Glutamatergic neuron (in vitro differentiated cells): ENCODE data around the gene NT5DC4. TPM values are rescaled to one million over a fixed set of nuclear protein-coding genes. Genes with fewer than 3 reads are reported as not detected.

Source experiments
- DNase-seq: peaks from one replicate; pipeline ENCODE4 v3.0.0; 2022
- H3K27ac Mint-ChIP-seq: one replicate; pipeline ENCODE4 v1.8.0; 2020; ENCODE audit warnings: mild to moderate bottlenecking, mixed read lengths, inconsistent platforms; ENCODE audit not compliant: unreplicated experiment
- H3K27me3 Mint-ChIP-seq: one replicate; pipeline ENCODE4 v1.8.0; 2020; ENCODE audit warnings: mild to moderate bottlenecking, moderate library complexity, mixed read lengths, inconsistent platforms; ENCODE audit not compliant: unreplicated experiment
- H3K36me3 Mint-ChIP-seq: one replicate; pipeline ENCODE4 v1.8.0; 2020; ENCODE audit warnings: mild to moderate bottlenecking, mixed read lengths, inconsistent platforms; ENCODE audit not compliant: unreplicated experiment
- H3K4me1 Mint-ChIP-seq: one replicate; pipeline ENCODE4 v1.8.0; 2020; ENCODE audit warnings: mild to moderate bottlenecking, low read depth, mixed read lengths, inconsistent platforms; ENCODE audit not compliant: unreplicated experiment
- H3K4me3 Mint-ChIP-seq: one replicate; pipeline ENCODE4 v1.8.0; 2020; ENCODE audit warnings: mild to moderate bottlenecking, mixed read lengths, inconsistent platforms; ENCODE audit not compliant: unreplicated experiment
- H3K9me3 Mint-ChIP-seq: one replicate; pipeline ENCODE4 v1.8.0; 2020; ENCODE audit warnings: mild to moderate bottlenecking, moderate library complexity, mixed read lengths, inconsistent platforms; ENCODE audit not compliant: unreplicated experiment
- total RNA-seq: library from RNA; stranded (reverse); fragmentation: NEBNext Ultra II Directional; extraction: Animal tissue kit (Norgen Biotek cat#: 25700); gene quantifications from one replicate; pipeline ENCODE4 v1.2.1, GENCODE V29; 2021; ENCODE audit not compliant: unreplicated experiment
- TF ChIP-seq, protein P1 (sequence below): fragments of 200-600 bp; sonication (generic); IDR thresholded peaks from one replicate; pipeline ENCODE4 v1.5.0; 2021; ENCODE audit not compliant: partially characterized antibody, unreplicated experiment

Gene NT5DC4
- total RNA-seq, 1 donor from 2014 or later: not detected

DNA sequence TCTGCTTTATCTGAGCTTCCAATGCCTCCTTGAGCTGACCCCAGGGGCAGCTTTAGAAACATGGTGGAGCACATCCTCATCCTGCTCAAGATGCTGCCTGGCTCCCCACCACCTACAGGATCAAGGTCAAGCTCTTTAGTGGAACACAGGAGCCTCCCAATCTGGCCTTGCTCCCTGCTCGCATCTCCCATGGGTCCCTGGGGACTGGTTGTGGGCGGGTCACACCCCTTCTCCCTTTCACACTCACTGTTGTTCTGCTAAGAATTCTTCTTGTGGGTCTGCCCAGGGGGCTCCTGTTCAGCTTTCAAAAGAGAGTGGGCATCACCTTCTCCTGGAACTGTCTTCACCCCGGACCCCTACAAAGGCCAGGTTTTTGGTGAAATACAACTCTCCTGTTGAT is 8.4 kb upstream of the NT5DC4 start:
- TF ChIP-seq, protein P1, sequence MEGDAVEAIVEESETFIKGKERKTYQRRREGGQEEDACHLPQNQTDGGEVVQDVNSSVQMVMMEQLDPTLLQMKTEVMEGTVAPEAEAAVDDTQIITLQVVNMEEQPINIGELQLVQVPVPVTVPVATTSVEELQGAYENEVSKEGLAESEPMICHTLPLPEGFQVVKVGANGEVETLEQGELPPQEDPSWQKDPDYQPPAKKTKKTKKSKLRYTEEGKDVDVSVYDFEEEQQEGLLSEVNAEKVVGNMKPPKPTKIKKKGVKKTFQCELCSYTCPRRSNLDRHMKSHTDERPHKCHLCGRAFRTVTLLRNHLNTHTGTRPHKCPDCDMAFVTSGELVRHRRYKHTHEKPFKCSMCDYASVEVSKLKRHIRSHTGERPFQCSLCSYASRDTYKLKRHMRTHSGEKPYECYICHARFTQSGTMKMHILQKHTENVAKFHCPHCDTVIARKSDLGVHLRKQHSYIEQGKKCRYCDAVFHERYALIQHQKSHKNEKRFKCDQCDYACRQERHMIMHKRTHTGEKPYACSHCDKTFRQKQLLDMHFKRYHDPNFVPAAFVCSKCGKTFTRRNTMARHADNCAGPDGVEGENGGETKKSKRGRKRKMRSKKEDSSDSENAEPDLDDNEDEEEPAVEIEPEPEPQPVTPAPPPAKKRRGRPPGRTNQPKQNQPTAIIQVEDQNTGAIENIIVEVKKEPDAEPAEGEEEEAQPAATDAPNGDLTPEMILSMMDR: no peak
- no peak overlapping the region for H3K27ac Mint-ChIP-seq
- H3K4me3 Mint-ChIP-seq: no peak overlapping the region
- no peaks in the 10 kb centered on the region for H3K9me3 Mint-ChIP-seq
- peaks cover 3% of the 10 kb centered on the region for H3K27me3 Mint-ChIP-seq
- no peak for DNase-seq
- H3K4me1 Mint-ChIP-seq: peaks cover 9% of the 10 kb centered on the region
- H3K36me3 Mint-ChIP-seq: peaks cover 3% of the 10 kb centered on the region

DNA sequence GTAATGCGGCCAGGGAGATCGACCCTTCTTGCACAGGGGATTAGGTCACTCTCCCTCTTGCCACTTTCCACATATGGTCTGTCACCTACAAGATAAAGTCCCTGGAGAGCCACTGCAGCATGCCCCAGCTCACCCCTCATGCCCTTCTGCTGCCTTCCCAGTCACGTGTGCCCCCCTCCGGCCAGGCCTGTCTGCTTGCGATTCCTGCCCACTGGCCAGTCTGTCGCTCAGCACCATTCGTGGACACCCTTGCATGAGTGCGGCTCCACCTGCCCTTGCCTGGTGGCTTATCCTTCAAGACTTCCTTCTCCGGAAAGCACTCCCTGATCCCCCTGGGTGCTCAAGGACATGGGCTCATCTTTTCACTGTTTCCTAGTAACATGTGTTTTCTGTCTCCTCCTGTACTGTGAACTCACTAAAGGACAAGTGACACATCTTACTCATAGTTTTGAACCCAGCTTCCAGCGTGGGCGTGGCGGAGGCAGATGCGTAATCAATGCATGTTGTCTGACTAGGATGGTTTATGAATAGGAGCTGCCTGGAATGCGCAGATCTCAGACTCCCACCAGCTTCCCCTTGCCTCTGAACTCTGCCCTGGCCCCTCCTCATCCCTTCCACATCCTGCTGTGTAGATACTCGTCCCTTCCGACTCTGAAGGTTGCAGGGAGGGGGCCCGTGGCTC is 7.8 kb upstream of the NT5DC4 start:
- TF ChIP-seq, protein P1: no peak
- peaks cover 5% of the 10 kb centered on the region for H3K36me3 Mint-ChIP-seq
- peaks cover 9% of the 10 kb centered on the region for H3K4me1 Mint-ChIP-seq
- no peak overlapping the region for H3K4me3 Mint-ChIP-seq
- DNase-seq: no peak
- no peaks in the 10 kb centered on the region for H3K9me3 Mint-ChIP-seq
- peaks cover 3% of the 10 kb centered on the region for H3K27me3 Mint-ChIP-seq
- H3K27ac Mint-ChIP-seq: no peak overlapping the region

DNA sequence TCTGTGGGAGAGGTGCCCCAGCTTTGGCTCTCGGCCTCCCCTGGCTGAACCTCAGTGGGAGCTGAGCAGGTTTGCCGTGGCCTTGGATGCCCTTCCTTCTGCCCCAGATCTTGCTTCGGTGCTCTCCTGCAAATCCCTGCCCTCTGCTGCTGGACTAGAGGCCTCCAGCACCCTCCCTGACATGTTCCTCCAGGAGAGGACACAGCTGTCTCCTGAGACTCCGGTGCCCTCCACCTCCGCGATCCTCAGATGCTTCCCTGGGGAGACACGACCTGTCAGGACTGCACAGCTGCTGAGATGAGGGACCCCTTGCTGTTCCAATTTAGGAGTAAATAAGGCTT is 7.3 kb upstream of the NT5DC4 start:
- H3K27me3 Mint-ChIP-seq: peaks cover 3% of the 10 kb centered on the region

DNA sequence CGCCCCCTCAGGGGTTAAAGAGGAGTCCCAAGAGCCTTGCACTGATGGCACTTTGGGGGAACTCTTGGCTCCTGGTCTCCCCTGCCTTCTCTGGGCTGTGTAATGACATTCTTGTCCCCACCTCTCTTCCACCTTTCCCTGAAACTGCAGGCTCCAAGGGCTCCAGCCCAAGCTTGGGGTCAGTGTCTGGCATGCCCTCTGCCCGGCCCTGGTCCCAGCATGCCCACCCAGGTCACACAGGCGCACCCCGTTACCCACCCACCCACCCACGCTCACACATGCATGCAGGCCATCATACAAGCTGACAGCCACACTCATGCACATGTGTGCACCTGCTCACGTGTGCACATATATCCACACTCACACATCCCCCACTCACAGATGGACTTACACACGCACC is 6.9 kb upstream of the NT5DC4 start:
- Mint-ChIP-seq H3K4me1 (peaks cover 9% of the 10 kb centered on the region), H3K27ac (no peak overlapping the region)

More for the DNA sequence above, 7.3 kb upstream of the NT5DC4 start:
- Mint-ChIP-seq H3K4me3 (no peak overlapping the region), H3K9me3 (no peaks in the 10 kb centered on the region), H3K27ac (no peak overlapping the region), H3K36me3 (peaks cover 5% of the 10 kb centered on the region), H3K4me1 (peaks cover 9% of the 10 kb centered on the region)
- TF ChIP-seq, protein P1: no peak
- DNase-seq: no peak

DNA sequence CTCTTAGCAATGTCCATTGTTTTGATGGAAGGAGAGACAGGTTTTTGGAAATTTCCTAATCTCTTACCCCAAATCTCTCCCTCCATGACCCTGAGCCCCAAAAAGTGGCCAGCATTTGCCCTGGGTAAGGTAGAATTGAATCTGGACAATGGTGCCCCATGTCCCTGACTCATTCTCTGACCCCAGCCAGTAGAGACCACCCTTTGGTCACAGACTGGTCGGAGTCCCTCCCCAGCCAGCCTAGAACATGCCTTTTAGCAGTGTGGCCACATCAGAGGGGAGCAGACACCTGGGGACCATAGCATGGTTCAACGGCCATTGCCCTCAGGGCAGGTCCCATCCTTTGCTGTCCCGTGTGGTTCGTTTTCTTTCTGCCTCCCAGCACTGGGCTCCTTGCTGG is 6.5 kb upstream of the NT5DC4 start:
- peaks cover 3% of the 10 kb centered on the region for H3K27me3 Mint-ChIP-seq
- DNase-seq: no peak
- H3K9me3 Mint-ChIP-seq: no peaks in the 10 kb centered on the region
- H3K4me3 Mint-ChIP-seq: no peak overlapping the region
- no peak overlapping the region for H3K27ac Mint-ChIP-seq
- TF ChIP-seq, protein P1: no peak
- H3K4me1 Mint-ChIP-seq: peaks cover 9% of the 10 kb centered on the region
- peaks cover 5% of the 10 kb centered on the region for H3K36me3 Mint-ChIP-seq

More for the DNA sequence above, 6.9 kb upstream of the NT5DC4 start:
- H3K4me3 Mint-ChIP-seq: no peak overlapping the region
- peaks cover 3% of the 10 kb centered on the region for H3K27me3 Mint-ChIP-seq
- TF ChIP-seq, protein P1: no peak
- H3K36me3 Mint-ChIP-seq: peaks cover 5% of the 10 kb centered on the region
- DNase-seq: no peak
- no peaks in the 10 kb centered on the region for H3K9me3 Mint-ChIP-seq
